A673 (cell line): ENCODE measurements around the gene RAB14.

Source experiments
- CTCF ChIP-seq: fragments of 300-800, 200-600 bp; sonication (generic); conservative IDR thresholded peaks from 2 replicates; pipeline ENCODE4 v1.5.1; 2017; ENCODE audit warnings: low read depth, mild to moderate bottlenecking, antibody characterized with exemption, low read length, moderate library complexity, mixed read lengths
- EZH2 ChIP-seq: fragments of 200-600 bp; sonication (generic); IDR thresholded peaks from 2 replicates; pipeline ENCODE4 v1.6.1; 2017; ENCODE audit warnings: borderline replicate concordance, low read depth, mild to moderate bottlenecking, mixed read lengths, antibody characterized with exemption, low read length; ENCODE audit not compliant: poor library complexity, severe bottlenecking

GRCh38 chr9:121172726-121173487, 28.8 kb downstream of the RAB14 start:
- TF ChIP-seq CTCF (no peak), EZH2 (no peak)
